ENCODE data around the gene TRDMT1. TPM values are rescaled to one million over a fixed set of nuclear protein-coding genes. Genes with fewer than 3 reads are reported as not detected.

TRDMT1 gene
- total RNA-seq, 4 donors from 2014 or later = 4.9 to 13.7 (median 6.2) TPM

- DNase-seq (ENCODE audit: low spot score) (no peak), ATAC-seq (ENCODE audit: low FRiP score) (no peak)
- no peak for TF ChIP-seq CTCF (IDR thresholded peaks at IDR 0.05)
Measured at GRCh38 chr10:17190602-17191001, 10.9 kb downstream of the TRDMT1 start.

GRCh38 chr10:17188644-17189172, 12.8 kb downstream of the TRDMT1 start:
- no peak for TF ChIP-seq CTCF (IDR thresholded peaks at IDR 0.05)
- ATAC-seq (ENCODE audit: low FRiP score) = no peak

GRCh38 chr10:17185873-17186272, 15.6 kb downstream of the TRDMT1 start:
- TF ChIP-seq CTCF (IDR thresholded peaks at IDR 0.05) = no peak
- DNase-seq (ENCODE audit: low spot score) (no peak), ATAC-seq (ENCODE audit: low FRiP score) (no peak)

More at GRCh38 chr10:17188644-17189172, 12.8 kb downstream of the TRDMT1 start:
- no peak for DNase-seq (ENCODE audit: low spot score)

GRCh38 chr10:17183110-17183509, 18.4 kb downstream of the TRDMT1 start:
- no peak for ATAC-seq (ENCODE audit: low FRiP score)
- no peak for TF ChIP-seq CTCF (IDR thresholded peaks at IDR 0.05)

GRCh38 chr10:17181751-17182150, 19.7 kb downstream of the TRDMT1 start:
- no peak for TF ChIP-seq CTCF (IDR thresholded peaks at IDR 0.05)
- DNase-seq (ENCODE audit: low spot score) = no peak

More at GRCh38 chr10:17183110-17183509, 18.4 kb downstream of the TRDMT1 start:
- no peak for DNase-seq (ENCODE audit: low spot score)

GRCh38 chr10:17181110-17181509, 20.4 kb downstream of the TRDMT1 start:
- TF ChIP-seq CTCF (IDR thresholded peaks at IDR 0.05) = no peak

More at GRCh38 chr10:17181751-17182150, 19.7 kb downstream of the TRDMT1 start:
- ATAC-seq (ENCODE audit: low FRiP score) = no peak

GRCh38 chr10:17179002-17179401, 22.5 kb downstream of the TRDMT1 start:
- no peak for TF ChIP-seq CTCF (IDR thresholded peaks at IDR 0.05)

More at GRCh38 chr10:17181110-17181509, 20.4 kb downstream of the TRDMT1 start:
- ATAC-seq (ENCODE audit: low FRiP score) (no peak), DNase-seq (ENCODE audit: low spot score) (no peak)

More at GRCh38 chr10:17179002-17179401, 22.5 kb downstream of the TRDMT1 start:
- DNase-seq (ENCODE audit: low spot score) = no peak
- ATAC-seq (ENCODE audit: low FRiP score) = no peak
